ENCODE measurements around the gene TMPRSS6. TPM values are rescaled to one million over a fixed set of nuclear protein-coding genes. Genes with fewer than 3 reads are reported as not detected.

The TMPRSS6 gene
- total RNA-seq, 1 experiment from 2014 or later = not detected

DNA sequence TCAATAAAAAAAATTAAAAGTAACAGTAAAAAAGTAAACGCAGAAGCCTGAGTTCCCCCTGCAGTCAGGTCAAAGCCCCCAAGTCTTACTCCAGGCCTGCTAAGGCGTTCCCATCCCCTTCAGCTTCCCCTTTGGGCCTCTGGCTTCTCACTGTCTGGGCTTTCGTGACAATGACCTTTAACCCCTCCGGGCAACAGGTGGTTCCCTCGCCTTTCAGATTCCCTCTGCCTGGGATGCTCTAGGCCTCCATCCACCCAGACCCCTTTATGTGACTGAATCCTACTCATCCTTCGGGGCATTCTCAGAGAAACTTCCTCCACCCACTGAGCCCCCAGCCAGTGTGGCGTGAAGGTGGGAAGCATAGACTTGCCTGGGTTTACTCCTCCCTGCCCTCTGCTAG, 82.0 kb downstream of the TMPRSS6 start:
- DNase-seq (ENCODE audit: low read depth) = no peak
- in situ Hi-C loops (cut with HindIII; ENCODE audit: low pct_unique_long_range_greater_than_20kb, low sequenced_read_pairs) = no loop called here

GRCh38 chr22:37026325-37026724, 83.2 kb downstream of the TMPRSS6 start:
- DNase-seq (ENCODE audit: low read depth) = no peak
- in situ Hi-C loops (cut with HindIII; ENCODE audit: low pct_unique_long_range_greater_than_20kb, low sequenced_read_pairs) = no loop called here

DNA sequence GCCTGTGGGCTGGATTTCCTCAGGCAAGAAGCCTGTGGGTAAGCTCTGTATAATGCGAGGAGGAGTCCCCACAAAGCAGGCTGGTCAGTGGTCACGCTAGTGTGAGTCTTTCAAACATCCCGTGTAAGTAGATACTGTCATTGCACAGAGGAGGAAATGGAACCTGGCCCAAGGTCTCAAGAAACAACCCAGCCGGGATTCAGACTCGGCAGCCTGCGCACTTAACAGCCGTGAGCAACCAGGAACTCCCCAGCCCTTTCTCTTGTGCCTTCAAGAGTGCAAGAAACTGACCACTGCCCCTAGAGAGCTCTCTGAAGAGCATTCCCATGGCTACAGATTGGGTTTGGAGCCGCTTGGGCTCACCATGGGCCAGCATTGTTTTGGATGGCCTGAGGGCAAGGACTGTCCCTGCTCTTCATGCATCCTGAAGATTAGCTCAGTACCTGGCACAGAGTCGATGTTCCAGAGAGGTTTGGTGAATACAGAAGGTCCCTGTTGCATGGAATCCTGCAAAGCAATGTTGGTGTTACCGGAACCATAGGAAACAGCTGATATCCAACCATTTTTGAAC, 83.9 kb downstream of the TMPRSS6 start:
- in situ Hi-C loops (cut with HindIII; ENCODE audit: low pct_unique_long_range_greater_than_20kb, low sequenced_read_pairs) = no loop called here

GRCh38 chr22:37024339-37025157, 85.0 kb downstream of the TMPRSS6 start:
- DNase-seq (ENCODE audit: low read depth) = no peak
- in situ Hi-C loops (cut with HindIII; ENCODE audit: low pct_unique_long_range_greater_than_20kb, low sequenced_read_pairs) = no loop called here

More for the DNA sequence above, 83.9 kb downstream of the TMPRSS6 start:
- DNase-seq (ENCODE audit: low read depth) = no peak

DNA sequence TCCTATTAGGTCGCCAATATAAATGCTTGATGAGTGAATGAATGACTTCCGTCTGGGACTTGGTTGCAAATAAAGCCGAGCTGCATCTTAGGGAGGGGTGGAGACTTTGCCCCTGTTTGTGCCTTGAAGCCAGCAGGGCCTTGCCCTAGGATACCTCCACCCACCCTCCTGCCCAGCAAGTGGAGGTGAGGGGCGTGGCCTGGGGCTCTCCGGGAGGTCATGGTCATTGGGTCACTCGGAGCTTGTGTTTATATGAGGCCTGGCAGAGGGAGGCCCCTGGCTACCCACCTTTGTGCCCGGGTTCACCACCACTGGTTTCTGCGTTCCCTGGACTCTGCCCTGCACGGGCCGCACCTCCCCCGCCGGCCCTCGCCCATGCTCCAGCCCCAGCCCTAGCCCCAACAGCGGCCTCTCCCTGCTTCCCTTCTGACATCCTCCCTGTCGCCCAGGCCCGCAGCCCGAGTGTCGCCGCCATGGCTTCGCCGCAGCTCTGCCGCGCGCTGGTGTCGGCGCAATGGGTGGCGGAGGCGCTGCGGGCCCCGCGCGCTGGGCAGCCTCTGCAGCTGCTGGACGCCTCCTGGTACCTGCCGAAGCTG, 85.7 kb downstream of the TMPRSS6 start:
- no peak for DNase-seq (ENCODE audit: low read depth)
- in situ Hi-C loops (cut with HindIII; ENCODE audit: low pct_unique_long_range_greater_than_20kb, low sequenced_read_pairs) = no loop called here

- in situ Hi-C loops (cut with HindIII; ENCODE audit: low pct_unique_long_range_greater_than_20kb, low sequenced_read_pairs) = no loop called here
- no peak for DNase-seq (ENCODE audit: low read depth)
Observed at GRCh38 chr22:37022483-37023337, 86.8 kb downstream of the TMPRSS6 start.

DNA sequence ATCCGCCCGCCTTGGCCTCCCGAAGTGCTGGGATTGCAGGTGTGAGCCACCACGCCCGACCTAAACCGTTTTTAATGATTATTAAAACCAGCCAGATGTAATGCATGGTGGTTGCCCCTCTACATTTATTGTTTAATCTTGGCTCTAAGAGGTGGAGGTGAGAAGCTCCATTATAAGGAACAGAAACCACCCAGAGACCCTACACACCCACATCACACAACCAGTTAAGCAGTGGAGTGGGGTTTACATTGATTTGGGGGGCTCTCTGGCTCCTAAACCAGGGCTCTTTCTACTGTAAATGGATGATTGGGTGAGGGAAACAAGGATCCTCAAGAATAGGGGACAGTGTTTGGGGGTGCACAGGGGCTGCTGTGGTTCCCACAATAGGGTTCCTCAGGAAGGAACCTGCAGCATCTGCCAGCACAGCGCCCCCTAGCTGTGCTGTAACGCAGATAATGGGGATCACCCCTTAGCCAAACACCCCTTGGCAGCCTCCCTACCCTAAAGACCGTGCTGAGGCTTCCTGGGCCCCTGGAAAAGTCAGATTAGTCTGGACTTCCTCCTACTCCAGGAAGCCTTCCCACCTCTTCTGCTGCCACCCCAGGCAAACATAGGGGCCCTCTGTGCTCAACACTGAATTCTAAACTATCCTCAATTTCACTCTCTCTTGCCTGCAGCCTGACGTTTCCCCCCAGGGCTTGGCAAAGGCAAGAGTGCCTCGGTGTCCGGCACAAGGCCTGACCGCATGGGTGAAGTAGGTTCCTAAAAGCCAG, 87.6 kb downstream of the TMPRSS6 start:
- DNase-seq (ENCODE audit: low read depth) = no peak
- in situ Hi-C loops (cut with HindIII; ENCODE audit: low pct_unique_long_range_greater_than_20kb, low sequenced_read_pairs) = no loop called here

DNA sequence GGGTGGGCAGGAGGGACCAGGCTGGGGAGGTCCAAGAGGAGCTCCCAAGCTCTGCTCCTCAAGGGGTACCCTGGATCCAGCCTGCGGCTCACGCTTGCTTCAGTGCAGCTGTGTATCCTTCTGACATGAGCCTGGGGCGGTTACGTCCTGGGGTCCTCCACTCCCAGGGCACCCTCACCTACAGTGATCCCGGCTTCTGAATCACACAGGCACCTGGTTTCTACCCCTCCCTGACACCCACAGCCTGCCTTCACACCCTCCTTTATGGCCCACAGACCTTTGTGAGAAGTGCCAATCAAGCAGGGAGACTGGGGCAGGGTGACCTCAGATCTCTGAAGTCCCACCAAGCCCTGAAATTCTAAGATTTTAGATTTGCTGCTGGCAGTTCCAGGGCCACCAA, 88.5 kb downstream of the TMPRSS6 start:
- DNase-seq (ENCODE audit: low read depth) = no peak
- in situ Hi-C loops (cut with HindIII; ENCODE audit: low pct_unique_long_range_greater_than_20kb, low sequenced_read_pairs) = no loop called here

- DNase-seq (ENCODE audit: low read depth) = peak; percentile 35
- in situ Hi-C loops (cut with HindIII; ENCODE audit: low pct_unique_long_range_greater_than_20kb, low sequenced_read_pairs) = no loop called here
Observed at GRCh38 chr22:37020192-37020479, 89.4 kb downstream of the TMPRSS6 start.

GRCh38 chr22:37019309-37020191, 90.0 kb downstream of the TMPRSS6 start, which contains the start of the genes MPST and TST:
Gene MPST, plus strand, starts transcription at chr22:37019742. Its CDS starts 95 bp downstream, at chr22:37019837.
Gene TST, minus strand, starts transcription at chr22:37019447. Its CDS starts 715 bp downstream, at chr22:37018732.
- peak; percentile 57 for DNase-seq (ENCODE audit: low read depth)
- in situ Hi-C loops (cut with HindIII; ENCODE audit: low pct_unique_long_range_greater_than_20kb, low sequenced_read_pairs) = no loop called here

DNA sequence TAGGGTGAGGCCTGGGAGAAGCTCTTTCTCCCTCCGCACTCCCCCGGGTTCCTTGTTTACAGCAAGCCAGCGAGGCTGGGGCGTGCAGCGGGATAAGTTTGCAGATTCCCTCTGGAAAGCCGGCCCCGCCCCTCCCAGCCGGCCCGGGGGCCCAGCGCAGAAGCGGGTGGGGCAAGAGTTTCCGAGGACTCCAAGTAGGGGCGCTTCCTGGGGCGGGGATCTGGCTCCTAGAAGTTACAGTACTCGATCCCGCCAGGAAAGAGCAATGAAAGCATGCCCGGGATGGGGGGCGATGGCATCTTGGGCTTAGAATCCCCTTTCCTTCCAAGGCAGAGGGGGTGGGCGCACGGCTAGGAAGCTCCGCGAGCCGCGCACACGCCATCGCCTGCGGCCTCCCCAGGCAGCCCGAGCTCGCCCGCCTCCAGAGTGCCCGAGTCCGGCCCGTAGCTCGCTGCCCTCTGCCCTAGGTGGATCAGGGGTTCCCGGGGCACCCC, 90.7 kb downstream of the TMPRSS6 start:
- in situ Hi-C loops (cut with HindIII; ENCODE audit: low pct_unique_long_range_greater_than_20kb, low sequenced_read_pairs) = no loop called here

DNA sequence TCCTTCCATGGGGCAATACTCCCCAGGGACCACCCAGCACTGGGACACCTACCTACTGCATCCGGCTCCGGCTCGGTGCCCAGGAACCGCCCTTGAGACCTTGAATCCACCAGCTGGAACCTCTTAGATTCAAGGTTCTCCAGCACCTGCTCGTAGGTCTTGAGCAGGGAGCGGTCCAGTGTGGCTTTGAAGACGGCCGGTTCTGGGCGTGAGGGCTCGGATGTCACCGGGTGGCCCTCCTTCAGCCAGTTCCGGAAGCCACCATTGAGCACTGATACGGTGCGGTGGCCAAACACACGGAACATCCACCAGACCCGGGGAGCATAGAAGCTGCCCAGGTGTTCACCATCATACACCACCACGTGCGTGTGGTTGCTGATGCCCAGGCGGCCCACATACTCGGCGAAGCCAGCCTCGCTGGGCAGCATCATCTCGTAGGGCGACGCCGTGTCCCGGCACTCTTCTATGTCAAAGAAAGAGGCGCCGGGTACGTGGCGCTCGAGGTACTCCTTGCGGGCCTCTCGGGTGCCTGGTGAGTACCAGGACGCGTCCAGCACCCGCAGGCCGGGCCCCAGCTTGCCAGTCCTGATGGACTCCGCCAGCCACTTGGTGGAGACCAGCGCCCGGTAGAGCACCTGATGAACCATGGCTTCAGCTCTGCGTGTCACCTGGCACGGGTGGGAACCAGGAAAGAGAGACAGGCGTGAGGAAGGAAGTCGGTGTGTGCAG, 91.3 kb downstream of the TMPRSS6 start:
- in situ Hi-C loops (cut with HindIII; ENCODE audit: low pct_unique_long_range_greater_than_20kb, low sequenced_read_pairs) = no loop called here
- DNase-seq (ENCODE audit: low read depth) = no peak

More for the DNA sequence above, 90.7 kb downstream of the TMPRSS6 start:
- peak; percentile 58 for DNase-seq (ENCODE audit: low read depth)

- DNase-seq (ENCODE audit: low read depth) = no peak
- in situ Hi-C loops (cut with HindIII; ENCODE audit: low pct_unique_long_range_greater_than_20kb, low sequenced_read_pairs) = no loop called here
Observed at GRCh38 chr22:37017356-37017755, 92.2 kb downstream of the TMPRSS6 start.

DNA sequence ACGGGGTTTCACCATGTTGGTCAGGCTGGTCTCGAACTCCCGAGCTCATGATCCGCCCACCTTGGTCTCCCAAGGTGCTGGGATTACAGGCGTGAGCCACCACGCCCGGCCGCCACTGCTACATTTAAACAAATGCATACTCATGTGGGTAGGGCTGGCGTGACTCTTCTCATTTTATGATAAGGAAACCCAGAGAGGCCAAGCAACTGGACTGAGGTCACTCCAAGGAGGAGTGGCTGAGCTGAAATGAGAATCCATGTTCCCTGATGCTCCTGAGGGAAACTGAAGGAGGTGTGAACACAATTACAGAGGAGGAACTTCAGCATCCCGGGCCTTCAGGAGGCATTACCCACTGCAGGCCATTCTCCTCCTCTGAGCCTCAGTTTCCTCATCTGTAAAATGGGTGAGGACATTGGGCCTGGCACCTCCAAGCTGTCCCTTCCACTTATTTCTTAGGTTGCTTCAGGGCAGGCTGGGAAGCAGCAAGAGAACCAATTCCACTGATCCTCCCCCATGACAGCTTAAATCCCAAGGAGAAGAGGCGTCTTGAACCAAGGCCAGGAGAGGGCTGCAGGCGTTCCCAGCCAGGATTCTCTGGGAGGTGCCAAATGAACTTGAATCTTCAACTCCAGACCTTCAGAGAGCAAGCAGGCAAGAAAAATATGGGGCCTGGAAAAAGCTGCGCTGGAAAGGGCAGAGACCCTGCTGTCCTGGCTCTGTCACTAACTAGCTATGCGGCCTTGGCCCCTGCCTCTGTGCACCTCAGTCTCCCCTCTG, 93.2 kb downstream of the TMPRSS6 start:
- DNase-seq (ENCODE audit: low read depth) = no peak
- in situ Hi-C loops (cut with HindIII; ENCODE audit: low pct_unique_long_range_greater_than_20kb, low sequenced_read_pairs) = no loop called here

DNA sequence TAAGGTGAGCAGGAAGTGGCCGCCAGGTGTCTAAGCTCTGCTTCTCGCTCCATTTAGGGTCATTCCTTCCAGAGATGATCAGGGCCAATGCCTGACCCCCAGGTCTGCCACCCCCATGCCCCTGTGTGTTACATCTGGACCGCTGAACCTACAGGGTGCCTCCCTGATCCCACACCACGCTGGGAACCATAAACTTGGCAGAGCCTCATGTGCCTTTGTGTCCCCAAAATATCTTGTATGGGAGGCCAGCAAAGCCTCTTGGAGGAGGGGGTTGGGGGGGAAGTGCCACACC, 94.0 kb downstream of the TMPRSS6 start:
- DNase-seq (ENCODE audit: low read depth) = no peak
- in situ Hi-C loops (cut with HindIII; ENCODE audit: low pct_unique_long_range_greater_than_20kb, low sequenced_read_pairs) = no loop called here
